B cell (primary cell): ENCODE data around the gene ATG13. TPM values are rescaled to one million over a fixed set of nuclear protein-coding genes. Genes with fewer than 3 reads are reported as not detected.

Source experiments
- ATAC-seq: fragments of 200-7000 bp; cut with Tn5 transposase; one replicate; pipeline ENCODE4 v1.10.0; 2021; ENCODE audit warnings: low read depth, mild to moderate bottlenecking, moderate number of reproducible peaks, moderate library complexity
- CTCF ChIA-PET: fragments of 350-600 bp; sonication (Branson Sonifier 250); formaldehyde crosslinking; loops from one replicate; lab custom pipeline; 2021; ENCODE audit warnings: antibody characterized with exemption, inconsistent platforms; lab: Charles Lee
- POLR2A ChIA-PET: fragments of 350-600 bp; sonication (Branson Sonifier 250); formaldehyde crosslinking; loops from one replicate; lab custom pipeline; 2021; ENCODE audit warnings: antibody characterized with exemption; lab: Charles Lee
- DNase-seq: peaks from one replicate; pipeline ENCODE4 v3.0.0; 2013
- H2AFZ ChIP-seq: 2 replicates; pipeline ENCODE4 v1.6.1; 2012; ENCODE audit warnings: mild to moderate bottlenecking, low read depth, low read length; ENCODE audit not compliant: insufficient read depth, poor library complexity, severe bottlenecking
- H3K27ac ChIP-seq, 2 donors: 1 replicate in 1 of 2; 2 replicates in 1 of 2; pipeline ENCODE4 v1.5.1; 2012 to 2013; ENCODE audit warnings: low read length in 2 of 2, mild to moderate bottlenecking in 2 of 2, moderate library complexity in 1 of 2
- H3K27me3 ChIP-seq, 4 experiments: fragments of 200-600 bp in 1 of 4; sonication (generic) in 1 of 4; replicated peaks in 1 of 4; 1 replicate in 2 of 4; 2 replicates in 2 of 4; pipeline versions ENCODE4 v1.6.1 to v1.7.0; 2013 to 2016; ENCODE audit warnings: low read length in 3 of 4, mild to moderate bottlenecking in 2 of 4, mixed read lengths in 1 of 4, moderate library complexity in 1 of 4; ENCODE audit not compliant: insufficient read depth in 4 of 4, control insufficient read depth in 3 of 4; ENCODE audit errors: control extremely low read depth in 1 of 4
- H3K36me3 ChIP-seq, 2 experiments: replicated peaks in 1 of 2; 1 replicate in 1 of 2; 2 replicates in 1 of 2; pipeline versions ENCODE4 v1.6.1 to v1.7.1; 2013; ENCODE audit warnings: low read length in 1 of 2; ENCODE audit not compliant: insufficient read depth in 2 of 2, control insufficient read depth in 1 of 2; ENCODE audit errors: control extremely low read depth in 1 of 2, extremely low read depth in 1 of 2
- H3K4me1 ChIP-seq, 2 donors: fragments of 200-600 bp in 1 of 2; sonication (generic) in 1 of 2; 1 replicate in 1 of 2; 2 replicates in 1 of 2; pipeline versions ENCODE4 v1.5.1 to v1.6.1; 2013 to 2017; ENCODE audit warnings: low read length in 2 of 2; ENCODE audit not compliant: control insufficient read depth in 2 of 2, insufficient read depth in 2 of 2
- H3K4me2 ChIP-seq: replicated peaks from 2 replicates; pipeline ENCODE3; 2012; ENCODE audit warnings: mild to moderate bottlenecking, low read depth, low read length; ENCODE audit not compliant: poor library complexity, severe bottlenecking
- H3K4me3 ChIP-seq, 5 experiments: fragments of 200-600 bp in 1 of 5; sonication (generic) in 1 of 5; 1 replicate in 3 of 5; 2 replicates in 2 of 5; pipeline versions ENCODE4 v1.5.1 to v1.7.0; 2011 to 2016; ENCODE audit warnings: low read length in 4 of 5, mild to moderate bottlenecking in 4 of 5, low read depth in 2 of 5, control low read depth in 1 of 5, moderate library complexity in 1 of 5; ENCODE audit not compliant: insufficient read depth in 1 of 5; ENCODE audit errors: control extremely low read depth in 1 of 5, extremely low read depth in 1 of 5
- H3K79me2 ChIP-seq: fragments of 200-600 bp; sonication (generic); one replicate; pipeline ENCODE4 v1.6.0; 2016; ENCODE audit warnings: low read length; ENCODE audit not compliant: control insufficient read depth, insufficient read depth
- H3K9ac ChIP-seq: fragments of 200-600 bp; sonication (generic); 2 replicates; pipeline ENCODE4 v1.6.1; 2017; ENCODE audit warnings: mild to moderate bottlenecking, low read length, moderate library complexity
- H3K9me3 ChIP-seq, 3 donors: one replicate each; pipeline versions ENCODE4 v1.6.1 to v1.7.1; 2013; ENCODE audit warnings: low read length in 2 of 3; ENCODE audit not compliant: control insufficient read depth in 2 of 3, insufficient read depth in 1 of 3; ENCODE audit errors: control extremely low read depth in 1 of 3
- H4K20me1 ChIP-seq: 2 replicates; pipeline ENCODE4 v1.6.0; 2012; ENCODE audit warnings: mild to moderate bottlenecking, low read length; ENCODE audit not compliant: insufficient read depth, control insufficient read depth, poor library complexity, severe bottlenecking
- H3K27ac Mint-ChIP-seq: one replicate; pipeline ENCODE4 v1.8.0; 2021; ENCODE audit warnings: mixed read lengths
- H3K27me3 Mint-ChIP-seq: one replicate; pipeline ENCODE4 v1.8.0; 2021; ENCODE audit warnings: mixed read lengths
- H3K4me1 Mint-ChIP-seq: one replicate; pipeline ENCODE4 v1.8.0; 2021; ENCODE audit warnings: mixed read lengths
- H3K4me3 Mint-ChIP-seq: one replicate; pipeline ENCODE4 v1.8.0; 2021; ENCODE audit warnings: mixed read lengths
- H3K9me3 Mint-ChIP-seq: one replicate; pipeline ENCODE4 v1.8.0; 2022; ENCODE audit warnings: mixed read lengths; ENCODE audit not compliant: insufficient read depth
- CTCF ChIP-seq: fragments of 200-600 bp; IDR thresholded peaks from one replicate; pipeline ENCODE4 v1.8.0; 2022; ENCODE audit warnings: antibody characterized with exemption, mild to moderate bottlenecking
- EZH2 ChIP-seq: IDR thresholded peaks from 2 replicates; pipeline ENCODE4 v1.6.1; 2012; ENCODE audit warnings: borderline replicate concordance, low read depth, mild to moderate bottlenecking, moderate library complexity, low read length; ENCODE audit not compliant: insufficient read depth, poor library complexity, severe bottlenecking
- WGBS: methylation state at CpG from one replicate; pipeline ENCODE4 v1.1.5; 2013; ENCODE audit warnings: missing lambda C conversion rate; ENCODE audit not compliant: insufficient coverage; 5-methylcytosine and 5-hydroxymethylcytosine counted together
- intact Hi-C: fragments of 100-400 bp; cut with micrococcal nuclease; formaldehyde crosslinking; loops from one replicate; pipeline ENCODE4 v1.10.0; 2022
- polyA plus RNA-seq: library from polyadenylated mRNA; depleted of rRNA; stranded (reverse); fragments of >200 nt; gene quantifications from 2 replicates; pipeline ENCODE4 v1.2.3, GENCODE V29; 2012
- total RNA-seq, 2 donors: library from RNA; stranded (reverse); fragments of 120-200 nt in 1 of 2; gene quantifications; 1 replicate in 1 of 2; 2 replicates in 1 of 2; pipeline versions ENCODE4 v1.2.3 to v1.2.4, GENCODE V29; 2013 to 2022

ATG13 gene
- total and polyA plus RNA-seq, 2 donors (not counting 1 experiment from before 2014, with no cell fraction given), result 48.5 to 88.8 TPM

- no peak overlapping the region for H2AFZ ChIP-seq
- ChIA-PET CTCF (no interaction called here), POLR2A (no interaction called here)
- Mint-ChIP-seq H3K4me1 (peaks cover 9% of the 10 kb centered on the region), H3K27ac (no peak overlapping the region), H3K9me3 (peaks cover 4% of the 10 kb centered on the region), H3K27me3 (no peaks in the 10 kb centered on the region), H3K4me3 (no peak overlapping the region)
- 100% methylated on average over 3 of the region's 8 CpGs for WGBS
- H3K4me3 ChIP-seq, result no peak overlapping the region
- TF ChIP-seq EZH2 (no peak), CTCF (no peak)
- H3K27me3 ChIP-seq, result no peaks in the 10 kb centered on the region
- ATAC-seq, result no peak
- intact Hi-C loops, result no loop called here
- no peak overlapping the region for H3K4me2 ChIP-seq
- peaks cover 5% of the 10 kb centered on the region for H3K79me2 ChIP-seq
- no peak overlapping the region for H3K27ac ChIP-seq
- peaks cover 9 to 10% of the 10 kb centered on the region in 2 donors for H3K4me1 ChIP-seq
- peaks cover 0 to 9% (median 8%) of the 10 kb centered on the region in 3 donors for H3K9me3 ChIP-seq
- no peaks in the 10 kb centered on the region for H4K20me1 ChIP-seq
- no peaks in the 10 kb centered on the region for H3K36me3 ChIP-seq
- DNase-seq, result no peak
- H3K9ac ChIP-seq, result no peak overlapping the region
These were observed 17.8 kb upstream of the ATG13 start for GRCh38 chr11:46599340-46600193.
